HT1080 (cell line): ENCODE measurements around the gene CISD2. TPM values are rescaled to one million over a fixed set of nuclear protein-coding genes. Genes with fewer than 3 reads are reported as not detected.
"Not testable (repeated sequence)": the region's sequence is repeated elsewhere in the genome, so short reads cannot be mapped to it uniquely, and the experiment has no call there.

ENCODE experiments used
- DNase-seq: peaks from one replicate; pipeline ENCODE4 v3.0.0-alpha.2; 2015; ENCODE audit warnings: low read depth
- small RNA-seq: library from RNA; depleted of rRNA; stranded (forward); fragments of <200 nt; gene quantifications from one replicate; pipeline ENCODE3, GENCODE V24; 2014
- total RNA-seq: library from RNA; depleted of rRNA; stranded (reverse); fragments of >200 nt; shearing (Covaris generic); gene quantifications from 2 replicates; pipeline ENCODE4 v1.2.3, GENCODE V29; 2014; rRNA removed

The CISD2 gene
- total RNA-seq, 1 experiment from 2014 or later, result 67.5 TPM

DNA sequence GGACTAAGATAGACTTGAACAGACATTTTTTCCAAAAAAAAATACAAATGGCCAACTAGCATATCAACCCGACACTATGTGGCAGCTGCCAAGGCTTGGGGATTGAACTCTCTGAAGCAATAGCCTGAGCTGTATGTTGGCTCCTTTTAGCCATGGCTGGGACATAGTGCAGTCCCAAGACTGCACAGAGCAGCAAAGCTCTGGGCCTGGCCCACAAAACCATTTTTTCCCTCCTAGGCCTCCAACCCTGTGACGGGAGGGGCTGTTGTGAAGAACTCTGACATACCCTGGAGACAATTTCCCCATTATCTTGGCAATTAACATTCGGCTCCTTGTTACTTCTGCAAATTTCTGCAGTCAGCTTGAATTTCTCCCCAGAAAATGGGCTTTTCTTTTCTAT lies 50.1 kb downstream of the CISD2 start:
- no peak for DNase-seq

DNA sequence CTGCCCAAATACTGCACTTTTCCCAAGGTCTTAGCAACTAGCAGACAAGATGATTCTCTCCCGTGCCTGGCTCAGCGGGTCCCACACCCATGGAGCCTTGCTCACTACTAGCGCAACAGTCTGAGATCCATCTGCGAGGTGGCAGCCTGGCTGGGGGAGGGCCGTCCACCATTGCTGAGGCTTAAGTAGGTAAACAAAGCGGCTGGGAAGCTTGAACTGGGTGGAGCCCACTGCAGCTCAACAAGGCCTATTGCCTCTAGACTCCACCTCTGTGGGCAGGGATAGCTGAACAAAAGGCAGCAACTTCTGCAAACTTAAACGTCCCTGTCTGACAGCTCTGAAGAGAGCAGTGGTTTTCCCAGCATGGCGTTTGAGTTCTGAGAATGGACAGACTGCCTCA lies 50.9 kb downstream of the CISD2 start:
- DNase-seq, result not testable (repeated sequence)

DNA sequence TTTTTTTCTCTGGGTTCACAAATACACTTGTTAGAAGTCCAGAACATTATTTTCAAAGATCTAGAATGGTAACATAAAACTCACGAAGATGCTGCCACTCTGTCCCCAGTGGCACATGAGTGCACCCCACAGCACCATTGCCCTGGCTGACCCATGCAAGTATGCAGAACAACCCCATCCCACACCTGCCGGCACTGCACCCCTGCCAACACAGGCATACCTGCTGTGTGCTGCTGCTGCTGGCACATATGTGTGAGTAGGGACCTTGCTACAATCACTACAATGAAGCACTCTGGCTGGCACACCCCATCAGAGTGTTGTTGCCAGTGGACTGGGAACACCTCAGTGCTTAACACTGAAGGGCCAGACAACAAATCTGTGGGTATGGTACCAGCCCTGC lies 66.9 kb downstream of the CISD2 start:
- no peak for DNase-seq

DNA sequence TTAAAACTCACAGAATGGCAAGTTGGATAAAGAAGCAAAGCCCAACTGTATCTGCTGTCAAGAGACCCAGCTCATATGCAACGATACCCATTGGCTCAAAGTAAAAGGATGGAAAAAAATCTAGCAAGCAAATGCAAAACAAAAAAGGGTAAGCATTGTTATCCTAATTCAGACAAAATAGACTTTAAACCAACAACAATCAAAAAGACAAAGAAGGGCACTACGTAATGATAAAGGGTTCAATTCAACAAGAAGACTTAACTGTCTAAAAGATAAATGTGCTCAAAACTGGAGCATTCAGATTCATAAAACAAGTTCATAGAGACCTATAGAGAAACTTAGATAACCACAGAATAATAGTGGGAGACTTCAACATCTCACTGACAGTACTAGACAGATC lies 69.3 kb downstream of the CISD2 start:
- DNase-seq, result not testable (repeated sequence)

Small RNA genes lying within 50 kb of the gene (small RNA-seq; reads per million reads assigned to genes)
- gene RNU7-151P, result not detected

Other genes starting within 250 kb of the CISD2 start
- 18.4 and 21.7 TPM in 2 replicates for gene MANBA, start 108.0 kb upstream of the CISD2 start, total RNA-seq
- 564 and 701 TPM in 2 replicates for gene UBE2D3, start 41.4 kb upstream of the CISD2 start, total RNA-seq
- gene SLC9B1, start 150.7 kb downstream of the CISD2 start, total RNA-seq, result not detected in 2 replicates
- 17.9 and 26.8 TPM in 2 replicates for gene SLC9B2, start 207.8 kb downstream of the CISD2 start, total RNA-seq
- 22.7 and 23.4 TPM in 2 replicates for gene BDH2, start 230.8 kb downstream of the CISD2 start, total RNA-seq